ENCODE data around the gene C6orf141. TPM values are rescaled to one million over a fixed set of nuclear protein-coding genes. Genes with fewer than 3 reads are reported as not detected.

Gene C6orf141
- total RNA-seq: under 1 TPM in 1 of 2 donors, not detected in 1; 0.75 TPM

- Histone ChIP-seq H3K27me3 (peaks cover 7 to 8% of the 10 kb centered on the region in 2 donors), H3K4me3 (peak within 1 kb of the TSS; percentile 2 to 45), H3K9me3 (no peaks in the 10 kb centered on the region), H3K36me3 (no peaks in the 10 kb centered on the region), H3K27ac (no peak within 1 kb of the TSS), H3K4me1 (peaks cover 0 to 10% of the 10 kb centered on the region in 2 donors)
- no peak for TF ChIP-seq CTCF (IDR thresholded peaks at IDR 0.05)
- no peak for DNase-seq (ENCODE audit: low spot score)
Measured at GRCh38 chr6:49550492-49551077, at the start of gene C6orf141. Gene C6orf141, plus strand, starts transcription at chr6:49550668. Its CDS starts 125 bp downstream, at chr6:49550793.

GRCh38 chr6:49504666-49505065 lies 45.8 kb upstream of the C6orf141 start:
- Histone ChIP-seq H3K27me3 (no peaks in the 10 kb centered on the region), H3K4me1 (no peaks in the 10 kb centered on the region), H3K9me3 (no peaks in the 10 kb centered on the region), H3K27ac (no peak overlapping the region), H3K36me3 (no peaks in the 10 kb centered on the region), H3K4me3 (no peak overlapping the region)
- no peak for DNase-seq (ENCODE audit: low spot score)
- TF ChIP-seq CTCF (IDR thresholded peaks at IDR 0.05): no peak

- Histone ChIP-seq H3K36me3 (no peaks in the 10 kb centered on the region), H3K4me3 (no peak overlapping the region), H3K4me1 (no peaks in the 10 kb centered on the region), H3K9me3 (no peaks in the 10 kb centered on the region), H3K27me3 (no peaks in the 10 kb centered on the region), H3K27ac (no peak overlapping the region)
- no peak for DNase-seq (ENCODE audit: low spot score)
- TF ChIP-seq CTCF (IDR thresholded peaks at IDR 0.05): no peak
Measured at GRCh38 chr6:49506569-49507111, 43.8 kb upstream of the C6orf141 start.

- H3K27me3 ChIP-seq: no peaks in the 10 kb centered on the region
- H3K36me3 ChIP-seq: no peaks in the 10 kb centered on the region
- DNase-seq (ENCODE audit: low spot score): no peak
- no peak overlapping the region for H3K27ac ChIP-seq
- H3K4me3 ChIP-seq: no peak overlapping the region
- no peaks in the 10 kb centered on the region for H3K9me3 ChIP-seq
- H3K4me1 ChIP-seq: no peaks in the 10 kb centered on the region
- TF ChIP-seq CTCF (IDR thresholded peaks at IDR 0.05): no peak
Measured at GRCh38 chr6:49509342-49509741, 41.1 kb upstream of the C6orf141 start.

- Histone ChIP-seq H3K27ac (no peak overlapping the region), H3K4me3 (no peak overlapping the region)
- TF ChIP-seq CTCF (IDR thresholded peaks at IDR 0.05): no peak
Measured at GRCh38 chr6:49513153-49513989, 37.1 kb upstream of the C6orf141 start.

More at GRCh38 chr6:49513153-49513989, 37.1 kb upstream of the C6orf141 start:
- no peak for DNase-seq (ENCODE audit: low spot score)
- Histone ChIP-seq H3K36me3 (no peaks in the 10 kb centered on the region), H3K4me1 (no peaks in the 10 kb centered on the region), H3K9me3 (no peaks in the 10 kb centered on the region), H3K27me3 (no peaks in the 10 kb centered on the region)

Measured in right atrium auricular region (tissue), 2 donors.